GM18873 (cell line): ENCODE data around the gene RNF151.
"Not testable (repeated sequence)": the region's sequence is repeated elsewhere in the genome, so short reads cannot be mapped to it uniquely, and the experiment has no call there.

Experiments
- ATAC-seq: cut with Tn5 transposase; IDR thresholded peaks from one replicate; pipeline ENCODE4 v1.9.1; 2021; ENCODE audit warnings: mild to moderate bottlenecking, moderate library complexity, moderate number of reproducible peaks; ENCODE audit not compliant: unreplicated experiment, low FRiP score

Gene RNF151

GRCh38 chr16:1958715-1959268 lies 7.9 kb upstream of the RNF151 start:
- no peak for ATAC-seq

- peak; percentile 47 for ATAC-seq
Measured at GRCh38 chr16:1959269-1960039, 7.2 kb upstream of the RNF151 start, which contains the start of gene NDUFB10. TSS of gene NDUFB10 (plus strand) at chr16:1959538. CDS start at chr16:1959625, 87 bp downstream.

GRCh38 chr16:1960665-1961630 lies 5.7 kb upstream of the RNF151 start:
- no peak for ATAC-seq

- no peak for ATAC-seq
Measured at GRCh38 chr16:1961651-1962067, 5.0 kb upstream of the RNF151 start.

- not testable (repeated sequence) for ATAC-seq
Measured at GRCh38 chr16:1962161-1963153, 4.2 kb upstream of the RNF151 start.

GRCh38 chr16:1963806-1964505 lies 2.7 kb upstream of the RNF151 start:
- ATAC-seq, result peak; percentile 2

- peak; percentile 73 for ATAC-seq
Measured at GRCh38 chr16:1964506-1965395, 1.9 kb upstream of the RNF151 start, which contains the start of gene RPS2. TSS of gene RPS2 (minus strand) at chr16:1964826. CDS start at chr16:1964625, 201 bp downstream.

GRCh38 chr16:1965396-1966001 lies 1.2 kb upstream of the RNF151 start:
- no peak for ATAC-seq

- ATAC-seq, result no peak
Measured at GRCh38 chr16:1968146-1968953, 1.7 kb downstream of the RNF151 start.

- ATAC-seq, result peak; percentile 51
Measured at GRCh38 chr16:1971796-1972489, 5.3 kb downstream of the RNF151 start, which contains the start of gene TBL3. TSS of gene TBL3 (plus strand) at chr16:1972053. CDS start at chr16:1972165, 112 bp downstream.

- no peak for ATAC-seq
Measured at GRCh38 chr16:1972490-1972877, 5.8 kb downstream of the RNF151 start.

- no peak for ATAC-seq
Measured at GRCh38 chr16:1973461-1974156, 7.0 kb downstream of the RNF151 start.

- no peak for ATAC-seq
Measured at GRCh38 chr16:1974157-1975070, 7.8 kb downstream of the RNF151 start.

GRCh38 chr16:1975432-1976215 lies 9.0 kb downstream of the RNF151 start:
- ATAC-seq, result no peak
